ENCODE measurements around the gene SVEP1.
"Not testable (repeated sequence)": the region's sequence is repeated elsewhere in the genome, so short reads cannot be mapped to it uniquely, and the experiment has no call there.

Gene SVEP1

DNA sequence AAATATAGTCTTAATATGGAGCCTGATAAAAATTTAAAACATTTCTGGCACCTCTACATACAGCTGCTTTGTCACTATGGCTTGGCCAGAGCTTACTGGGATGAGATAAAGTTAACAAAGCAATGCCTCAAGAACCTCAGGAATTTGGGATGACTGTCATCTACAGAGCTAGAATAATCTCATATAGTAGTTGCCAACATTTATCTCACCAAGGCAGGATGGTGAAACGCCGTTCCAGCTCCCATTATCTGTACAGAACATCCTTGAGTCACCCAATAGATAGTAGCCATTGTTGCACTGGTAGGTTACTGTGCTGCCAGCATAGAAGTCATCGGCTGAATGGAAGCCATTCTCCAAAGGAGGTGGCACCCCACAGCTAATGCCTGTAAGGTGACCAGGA is 147.3 kb downstream of the SVEP1 start:
- no peak for DNase-seq (ENCODE audit: low spot score)
- H3K36me3 Mint-ChIP-seq (ENCODE audit: low read depth): no peaks in the 10 kb centered on the region
- no peak overlapping the region for H3K27ac Mint-ChIP-seq
- H3K4me1 Mint-ChIP-seq (ENCODE audit: low read depth): peaks cover 2% of the 10 kb centered on the region
- no peaks in the 10 kb centered on the region for H3K27me3 Mint-ChIP-seq (ENCODE audit: low read depth)
- H3K4me3 Mint-ChIP-seq: no peak overlapping the region
- no peaks in the 10 kb centered on the region for H3K9me3 Mint-ChIP-seq

DNA sequence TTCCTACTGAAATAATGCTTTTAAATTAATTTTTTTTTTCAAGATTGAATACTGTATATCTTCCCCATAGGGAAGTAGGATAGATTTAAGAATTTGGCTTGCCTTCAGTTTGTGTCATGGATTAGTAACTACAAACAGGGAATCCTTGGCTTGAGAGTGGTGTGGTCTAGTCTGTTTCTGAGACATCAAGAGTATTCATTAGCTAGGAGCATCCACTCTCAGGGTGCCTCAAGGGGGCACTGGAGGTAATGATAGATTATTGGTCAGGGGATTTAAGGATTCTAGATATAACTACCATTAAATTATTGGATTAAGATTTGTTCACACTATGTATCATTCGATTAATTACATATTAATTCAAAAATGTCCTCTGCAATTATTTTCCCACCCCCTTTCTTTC is 150.1 kb downstream of the SVEP1 start:
- no peaks in the 10 kb centered on the region for H3K9me3 Mint-ChIP-seq
- H3K27ac Mint-ChIP-seq: no peak overlapping the region
- H3K4me1 Mint-ChIP-seq (ENCODE audit: low read depth): peaks cover 2% of the 10 kb centered on the region
- H3K4me3 Mint-ChIP-seq: no peak overlapping the region
- DNase-seq (ENCODE audit: low spot score): no peak
- H3K36me3 Mint-ChIP-seq (ENCODE audit: low read depth): no peaks in the 10 kb centered on the region
- H3K27me3 Mint-ChIP-seq (ENCODE audit: low read depth): no peaks in the 10 kb centered on the region

DNA sequence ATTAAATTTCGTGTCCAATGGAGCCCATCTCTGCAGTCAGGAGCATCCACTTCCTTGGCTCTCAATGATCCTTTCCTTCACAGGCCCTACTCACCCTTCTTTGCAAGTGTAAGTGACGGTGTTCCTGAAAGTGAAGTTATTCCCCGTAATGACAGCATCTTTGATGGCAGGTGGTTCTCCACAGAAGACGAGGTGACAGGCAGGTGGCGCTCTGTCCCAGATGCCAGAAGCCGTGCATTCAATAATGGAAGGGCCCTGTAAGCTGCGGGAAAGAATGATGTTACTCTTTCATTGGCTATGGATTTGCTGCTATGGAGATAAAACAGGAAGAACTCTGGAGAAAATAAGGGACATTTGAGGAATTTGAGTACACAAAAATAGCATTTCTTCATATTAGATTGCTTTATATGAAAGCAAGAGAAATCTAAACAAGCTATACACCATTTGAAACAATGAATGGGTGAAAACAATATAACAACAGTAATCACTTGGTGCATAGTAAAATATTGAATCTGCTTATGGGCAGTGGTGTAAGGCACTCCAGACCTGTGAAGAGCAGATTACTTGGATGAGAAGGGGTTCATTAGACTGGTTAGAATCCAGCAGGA is 151.9 kb downstream of the SVEP1 start:
- H3K27me3 Mint-ChIP-seq (ENCODE audit: low read depth): no peaks in the 10 kb centered on the region
- DNase-seq (ENCODE audit: low spot score): peak; percentile 21
- H3K4me3 Mint-ChIP-seq: no peak overlapping the region
- no peak overlapping the region for H3K27ac Mint-ChIP-seq
- no peaks in the 10 kb centered on the region for H3K9me3 Mint-ChIP-seq
- no peaks in the 10 kb centered on the region for H3K36me3 Mint-ChIP-seq (ENCODE audit: low read depth)
- H3K4me1 Mint-ChIP-seq (ENCODE audit: low read depth): peaks cover 2% of the 10 kb centered on the region

DNA sequence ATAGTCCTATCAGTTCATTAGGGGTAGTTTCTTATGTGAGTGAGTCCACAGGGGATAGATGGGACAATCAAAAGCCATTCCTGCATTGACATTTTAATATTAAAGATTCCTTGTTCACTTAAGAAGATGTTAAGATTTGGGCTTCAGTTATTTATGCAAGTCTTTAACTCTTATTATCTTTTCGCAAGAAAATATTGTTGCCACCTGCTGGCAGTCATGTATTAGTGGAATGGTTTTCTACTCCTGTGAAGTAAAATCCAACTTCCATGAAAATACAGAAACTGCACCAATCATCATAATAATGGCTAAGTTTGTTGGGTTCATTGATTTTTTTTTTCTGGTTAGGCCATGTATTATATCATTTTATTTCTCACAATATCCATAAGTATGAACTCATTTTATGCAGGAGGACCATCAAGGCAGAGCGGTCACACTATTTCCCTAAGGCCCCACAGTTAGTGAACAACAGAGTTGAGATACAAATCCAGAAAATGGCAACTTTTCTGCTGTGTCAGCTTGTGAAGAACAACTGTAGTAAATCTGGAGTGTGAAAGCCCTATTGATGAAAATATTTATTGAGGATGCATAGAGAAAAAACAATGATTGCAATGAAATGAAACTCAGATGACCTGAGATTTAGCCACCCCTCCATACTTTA is 153.4 kb downstream of the SVEP1 start:
- Mint-ChIP-seq H3K27me3 (ENCODE audit: low read depth) (no peaks in the 10 kb centered on the region), H3K4me1 (ENCODE audit: low read depth) (peaks cover 2% of the 10 kb centered on the region), H3K36me3 (ENCODE audit: low read depth) (no peaks in the 10 kb centered on the region), H3K27ac (no peak overlapping the region), H3K9me3 (no peaks in the 10 kb centered on the region), H3K4me3 (no peak overlapping the region)
- no peak for DNase-seq (ENCODE audit: low spot score)

DNA sequence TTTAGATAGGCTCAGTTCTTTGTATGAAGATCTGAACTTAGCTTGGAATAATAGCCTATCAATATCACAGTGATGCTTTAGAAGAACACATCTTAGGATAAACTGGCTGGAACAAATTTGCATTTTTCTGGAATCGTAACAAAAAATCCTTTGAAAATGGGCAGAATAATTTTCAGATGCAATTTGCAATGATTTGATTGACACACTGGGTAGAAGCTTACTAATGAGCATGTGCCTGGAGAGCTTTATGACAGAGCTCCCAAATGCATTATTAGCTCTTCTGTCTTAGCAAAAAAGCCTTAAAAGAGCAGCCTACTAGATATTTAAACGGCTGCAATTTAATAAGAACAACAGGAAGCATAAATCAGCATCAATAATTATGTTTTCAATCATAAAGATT is 165.1 kb downstream of the SVEP1 start:
- Mint-ChIP-seq H3K27me3 (ENCODE audit: low read depth) (no peaks in the 10 kb centered on the region), H3K36me3 (ENCODE audit: low read depth) (no peaks in the 10 kb centered on the region), H3K27ac (no peak overlapping the region), H3K9me3 (peaks cover 4% of the 10 kb centered on the region), H3K4me3 (no peak overlapping the region), H3K4me1 (ENCODE audit: low read depth) (no peaks in the 10 kb centered on the region)
- no peak for DNase-seq (ENCODE audit: low spot score)

DNA sequence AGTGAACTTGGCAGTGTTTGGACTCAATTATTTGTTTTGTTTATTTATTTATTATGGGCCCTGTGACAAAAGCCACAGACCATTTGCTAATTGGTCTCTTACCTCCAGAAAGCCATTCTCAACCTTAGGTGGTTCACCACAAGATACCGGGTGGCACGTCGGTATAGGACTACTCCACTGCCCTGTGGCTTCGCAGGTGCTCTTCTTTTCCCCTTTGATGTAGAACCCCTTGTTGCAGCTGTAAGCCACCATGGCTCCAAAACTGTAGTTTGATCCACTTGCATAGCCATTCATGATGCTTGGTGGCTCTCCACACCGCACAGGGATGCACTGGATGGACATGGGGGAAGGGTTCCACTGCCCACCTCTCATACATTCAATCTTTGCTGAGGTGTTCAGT is 168.6 kb downstream of the SVEP1 start:
- H3K27ac Mint-ChIP-seq: no peak overlapping the region
- no peaks in the 10 kb centered on the region for H3K27me3 Mint-ChIP-seq (ENCODE audit: low read depth)
- H3K9me3 Mint-ChIP-seq: no peaks in the 10 kb centered on the region
- no peaks in the 10 kb centered on the region for H3K36me3 Mint-ChIP-seq (ENCODE audit: low read depth)
- DNase-seq (ENCODE audit: low spot score): no peak
- H3K4me1 Mint-ChIP-seq (ENCODE audit: low read depth): no peaks in the 10 kb centered on the region
- no peak overlapping the region for H3K4me3 Mint-ChIP-seq

DNA sequence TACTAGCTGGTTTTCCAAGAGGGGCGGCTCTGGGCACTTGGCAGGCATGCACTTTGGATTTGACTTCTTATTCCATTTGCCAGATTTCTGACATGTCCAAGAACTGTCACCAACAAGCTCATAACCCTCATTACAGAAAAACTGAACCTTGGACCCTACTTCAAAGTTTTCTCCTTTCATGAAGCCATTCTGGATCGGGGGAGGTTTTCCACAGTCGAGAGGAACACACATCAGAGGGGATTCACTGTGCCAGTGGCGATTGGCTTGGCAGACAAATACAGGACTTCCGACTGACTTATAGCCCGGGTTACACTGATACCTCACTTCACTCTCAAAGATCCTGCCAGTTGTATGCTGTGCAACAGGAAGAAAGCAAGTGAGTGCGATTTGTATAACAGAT is 170.9 kb downstream of the SVEP1 start:
- DNase-seq (ENCODE audit: low spot score): no peak
- no peaks in the 10 kb centered on the region for H3K27me3 Mint-ChIP-seq (ENCODE audit: low read depth)
- H3K9me3 Mint-ChIP-seq: no peaks in the 10 kb centered on the region
- no peaks in the 10 kb centered on the region for H3K36me3 Mint-ChIP-seq (ENCODE audit: low read depth)
- H3K27ac Mint-ChIP-seq: no peak overlapping the region
- H3K4me3 Mint-ChIP-seq: no peak overlapping the region
- no peaks in the 10 kb centered on the region for H3K4me1 Mint-ChIP-seq (ENCODE audit: low read depth)

DNA sequence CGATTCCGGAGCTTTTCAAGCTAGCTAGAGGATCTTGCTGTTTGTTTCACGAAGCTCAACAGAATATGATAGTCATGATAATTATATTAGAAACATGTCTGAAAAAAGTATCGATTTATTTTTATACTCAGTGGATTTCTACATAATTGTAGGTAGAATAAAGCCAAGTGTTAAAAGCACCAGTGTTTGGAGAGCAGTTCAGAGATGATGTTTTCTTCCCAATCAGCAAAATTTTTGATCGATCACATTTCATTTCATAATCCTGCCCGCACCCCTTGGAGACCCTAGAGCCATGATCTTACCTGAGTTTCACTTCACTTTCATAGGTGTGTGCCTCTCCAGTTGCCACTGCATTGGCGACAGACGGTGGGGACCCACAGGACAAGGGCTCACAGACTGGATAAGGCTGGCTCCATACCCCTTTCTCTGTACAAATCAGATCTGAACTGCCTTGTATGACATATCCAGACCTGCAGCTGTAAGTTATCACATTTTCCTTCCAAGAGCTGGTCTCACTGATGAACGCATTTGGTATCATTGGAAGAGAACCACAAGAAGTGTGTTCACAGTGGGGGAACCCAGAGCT is 173.6 kb downstream of the SVEP1 start:
- Mint-ChIP-seq H3K4me1 (ENCODE audit: low read depth) (no peaks in the 10 kb centered on the region), H3K36me3 (ENCODE audit: low read depth) (no peaks in the 10 kb centered on the region), H3K9me3 (no peaks in the 10 kb centered on the region), H3K4me3 (no peak overlapping the region), H3K27ac (no peak overlapping the region), H3K27me3 (ENCODE audit: low read depth) (no peaks in the 10 kb centered on the region)
- DNase-seq (ENCODE audit: low spot score): no peak

DNA sequence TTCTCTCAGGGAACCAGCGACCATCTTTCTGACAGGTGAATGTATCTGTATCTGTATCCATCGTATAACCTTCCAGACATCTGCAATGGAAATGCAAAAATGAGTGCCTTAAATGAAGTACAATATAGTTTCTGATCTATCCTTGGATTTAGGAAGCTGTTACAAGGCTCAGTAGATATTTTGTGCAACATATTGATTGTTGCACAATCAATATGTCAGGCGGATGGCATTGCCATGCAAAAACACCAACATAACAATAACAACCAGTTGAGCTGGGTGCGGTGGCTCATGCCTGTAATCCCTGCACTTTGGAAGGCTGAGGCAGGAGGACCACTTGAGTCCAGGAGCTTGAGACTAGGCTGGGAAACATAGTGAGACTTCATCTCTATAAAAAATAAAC is 175.1 kb downstream of the SVEP1 start:
- H3K27me3 Mint-ChIP-seq (ENCODE audit: low read depth): no peaks in the 10 kb centered on the region
- H3K27ac Mint-ChIP-seq: no peak overlapping the region
- H3K36me3 Mint-ChIP-seq (ENCODE audit: low read depth): no peaks in the 10 kb centered on the region
- H3K9me3 Mint-ChIP-seq: no peaks in the 10 kb centered on the region
- H3K4me1 Mint-ChIP-seq (ENCODE audit: low read depth): no peaks in the 10 kb centered on the region
- H3K4me3 Mint-ChIP-seq: no peak overlapping the region
- no peak for DNase-seq (ENCODE audit: low spot score)

DNA sequence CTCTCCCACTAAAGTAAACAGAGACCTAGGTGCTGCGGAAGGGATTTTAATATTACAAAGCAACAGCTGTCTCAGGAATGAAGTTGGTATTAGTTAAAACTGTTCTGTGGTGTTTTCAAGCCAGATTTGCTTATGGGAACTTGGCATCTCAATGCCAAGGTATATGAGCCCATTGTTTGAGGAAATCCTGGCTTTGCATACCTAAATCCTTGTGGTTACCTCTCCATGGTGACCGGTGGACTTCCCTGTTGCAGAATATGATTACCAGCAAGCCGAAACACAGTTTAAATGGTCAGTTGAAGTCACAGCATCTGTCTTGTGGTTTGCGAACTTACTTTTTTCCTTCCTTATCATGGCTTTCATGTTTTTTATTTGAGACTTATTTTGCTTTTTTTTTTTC is 179.6 kb downstream of the SVEP1 start:
- H3K4me1 Mint-ChIP-seq (ENCODE audit: low read depth): no peaks in the 10 kb centered on the region
- no peaks in the 10 kb centered on the region for H3K27me3 Mint-ChIP-seq (ENCODE audit: low read depth)
- H3K27ac Mint-ChIP-seq: no peak overlapping the region
- H3K36me3 Mint-ChIP-seq (ENCODE audit: low read depth): no peaks in the 10 kb centered on the region
- H3K9me3 Mint-ChIP-seq: no peaks in the 10 kb centered on the region
- no peak for DNase-seq (ENCODE audit: low spot score)
- no peak overlapping the region for H3K4me3 Mint-ChIP-seq

DNA sequence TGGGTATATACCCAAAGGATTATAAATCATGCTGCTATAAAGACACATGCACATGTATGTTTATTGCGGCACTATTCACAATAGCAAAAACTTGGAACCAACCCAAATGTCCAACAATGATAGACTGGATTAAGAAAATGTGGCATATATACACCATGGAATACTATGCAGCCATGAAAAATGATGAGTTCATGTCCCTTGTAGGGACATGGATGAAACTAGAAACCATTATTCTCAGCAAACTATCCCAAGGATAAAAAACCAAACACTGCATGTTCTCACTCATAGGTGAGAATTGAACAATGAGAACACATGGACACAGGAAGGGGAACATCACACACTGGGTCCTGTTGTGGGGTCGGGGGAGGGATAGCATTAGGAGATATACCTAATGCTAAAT is 180.5 kb downstream of the SVEP1 start:
- H3K4me3 Mint-ChIP-seq; DNase-seq (ENCODE audit: low spot score); H3K27ac Mint-ChIP-seq; H3K4me1 Mint-ChIP-seq (ENCODE audit: low read depth); H3K27me3 Mint-ChIP-seq (ENCODE audit: low read depth); H3K9me3 Mint-ChIP-seq; H3K36me3 Mint-ChIP-seq (ENCODE audit: low read depth): not testable (repeated sequence)

DNA sequence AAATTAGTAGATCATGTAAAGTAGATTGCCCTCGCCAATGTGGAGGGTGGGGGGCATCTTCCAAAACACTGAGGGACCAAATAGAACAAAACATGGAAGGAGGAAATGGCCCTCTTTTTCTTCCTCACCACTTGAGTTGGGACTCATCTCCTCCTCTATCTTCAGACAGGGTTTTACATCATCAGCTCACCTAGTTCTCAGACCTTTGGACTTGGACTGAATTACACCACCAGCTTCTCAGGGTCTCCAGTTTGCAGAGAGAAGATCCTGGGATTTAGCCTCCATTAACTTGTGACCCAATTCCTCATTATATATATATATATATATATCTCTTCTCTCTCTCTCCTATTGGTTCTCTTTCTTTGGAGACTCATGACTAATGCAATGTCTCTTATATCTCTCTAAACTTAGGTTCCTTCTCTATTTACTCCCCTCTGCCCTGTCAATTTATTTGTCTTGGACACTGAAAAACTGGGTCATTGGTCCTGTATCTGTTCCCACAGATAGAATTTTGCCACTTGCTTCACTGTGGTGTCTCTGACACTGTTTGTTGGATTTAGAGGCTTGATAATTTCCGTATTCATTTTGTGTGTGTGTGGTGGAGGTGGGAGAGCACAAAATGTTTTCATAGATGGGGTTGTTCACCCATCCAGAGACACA is 187.6 kb downstream of the SVEP1 start:
- no peaks in the 10 kb centered on the region for H3K36me3 Mint-ChIP-seq (ENCODE audit: low read depth)
- no peaks in the 10 kb centered on the region for H3K27me3 Mint-ChIP-seq (ENCODE audit: low read depth)
- no peak overlapping the region for H3K27ac Mint-ChIP-seq
- H3K9me3 Mint-ChIP-seq: no peaks in the 10 kb centered on the region
- H3K4me1 Mint-ChIP-seq (ENCODE audit: low read depth): no peaks in the 10 kb centered on the region
- no peak overlapping the region for H3K4me3 Mint-ChIP-seq
- no peak for DNase-seq (ENCODE audit: low spot score)

DNA sequence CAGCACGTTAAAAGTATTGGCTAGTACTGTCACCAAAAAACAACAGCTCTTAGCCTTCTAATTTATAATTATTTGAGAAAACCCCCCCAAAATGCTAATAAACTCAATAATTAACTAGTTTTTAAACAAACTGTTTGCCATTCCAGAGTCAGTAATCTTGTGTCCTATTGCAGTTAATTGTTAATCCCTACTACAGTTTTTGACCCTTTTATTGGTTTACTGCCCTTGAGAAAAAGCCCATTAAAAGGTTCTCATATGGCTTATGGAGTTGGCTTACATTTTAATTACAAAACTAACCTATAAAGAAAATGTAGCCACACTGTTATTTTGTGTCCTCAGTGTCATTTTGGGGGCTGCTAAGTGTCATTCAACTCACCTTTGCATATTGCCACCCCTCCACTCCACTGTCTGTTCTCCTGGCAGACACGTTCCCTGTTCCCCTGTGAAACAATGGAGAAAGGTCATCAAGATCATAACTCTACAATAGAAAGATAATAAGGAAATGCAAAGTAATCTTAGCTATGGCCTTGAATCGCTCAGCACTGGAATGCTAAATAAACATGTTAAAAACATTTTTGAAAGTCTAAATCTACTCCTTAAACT is 190.3 kb downstream of the SVEP1 start:
- H3K27me3 Mint-ChIP-seq (ENCODE audit: low read depth): no peaks in the 10 kb centered on the region
- DNase-seq (ENCODE audit: low spot score): no peak

DNA sequence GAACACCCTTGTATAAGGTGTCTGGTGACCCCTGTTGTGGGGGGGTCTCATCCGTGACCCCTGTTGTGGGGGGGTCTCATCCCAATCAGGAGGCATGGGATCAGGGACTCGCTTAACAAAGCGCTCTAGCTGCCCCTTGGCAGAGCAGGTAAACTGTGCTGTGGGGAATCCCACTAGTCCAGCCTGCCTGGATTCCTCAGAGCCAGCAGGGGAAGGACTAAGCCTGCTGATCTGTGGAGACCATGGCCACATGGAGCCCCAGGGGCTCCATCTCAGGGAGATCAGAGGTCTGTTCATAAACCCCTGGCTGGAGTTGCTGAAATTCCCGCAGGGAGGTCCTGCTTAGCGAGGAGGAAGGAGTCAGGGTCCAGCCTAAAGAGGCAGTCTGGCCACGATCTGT is 196.1 kb downstream of the SVEP1 start:
- H3K4me3 Mint-ChIP-seq: no peak overlapping the region
- H3K27me3 Mint-ChIP-seq (ENCODE audit: low read depth): peaks cover 6% of the 10 kb centered on the region
- no peaks in the 10 kb centered on the region for H3K4me1 Mint-ChIP-seq (ENCODE audit: low read depth)
- no peaks in the 10 kb centered on the region for H3K9me3 Mint-ChIP-seq
- DNase-seq (ENCODE audit: low spot score): no peak
- no peaks in the 10 kb centered on the region for H3K36me3 Mint-ChIP-seq (ENCODE audit: low read depth)
- H3K27ac Mint-ChIP-seq: no peak overlapping the region

More for the DNA sequence above, 190.3 kb downstream of the SVEP1 start:
- H3K4me3 Mint-ChIP-seq: no peak overlapping the region
- H3K4me1 Mint-ChIP-seq (ENCODE audit: low read depth): no peaks in the 10 kb centered on the region
- H3K36me3 Mint-ChIP-seq (ENCODE audit: low read depth): no peaks in the 10 kb centered on the region
- H3K27ac Mint-ChIP-seq: no peak overlapping the region
- no peaks in the 10 kb centered on the region for H3K9me3 Mint-ChIP-seq

All from T-helper 2 cell treated with Interferon-gamma antibody and Interleukin-4, amounts not matched to agents 5 μg/mL and 100 μg/mL, for 36 hours (primary cell).